Activated T-helper 17 cell treated with anti-CD3 and anti-CD28 coated beads, Interleukin-2, amount 50 U/mL, for 72 hours (primary cell): ENCODE measurements around the gene EPYC. TPM values are rescaled to one million over a fixed set of nuclear protein-coding genes. Genes with fewer than 3 reads are reported as not detected.
A peak's percentile ranks its signal among the peaks of the same experiment; 100 is the strongest.
"Not testable (repeated sequence)": the region's sequence is repeated elsewhere in the genome, so short reads cannot be mapped to it uniquely, and the experiment has no call there.

Experiments
- ATAC-seq: fragments of 150-1000 bp; cut with Tn5 transposase; replicated peaks from 2 replicates; pipeline ENCODE4 v1.10.0; 2021; ENCODE audit warnings: mild to moderate bottlenecking, moderate library complexity
- H3K27ac Mint-ChIP-seq: one replicate; pipeline ENCODE4 v1.8.0; 2022; ENCODE audit warnings: mixed read lengths
- H3K27me3 Mint-ChIP-seq: one replicate; pipeline ENCODE4 v1.8.0; 2022; ENCODE audit warnings: mixed read lengths
- H3K36me3 Mint-ChIP-seq: one replicate; pipeline ENCODE4 v1.8.0; 2022; ENCODE audit warnings: low read depth, mild to moderate bottlenecking, mixed read lengths
- H3K4me1 Mint-ChIP-seq: one replicate; pipeline ENCODE4 v1.8.0; 2022; ENCODE audit warnings: mixed read lengths
- H3K4me3 Mint-ChIP-seq: one replicate; pipeline ENCODE4 v1.8.0; 2022; ENCODE audit warnings: mild to moderate bottlenecking, mixed read lengths
- H3K9me3 Mint-ChIP-seq: one replicate; pipeline ENCODE4 v1.8.0; 2022; ENCODE audit warnings: mixed read lengths
- total RNA-seq, 2 donors: library from RNA; stranded (reverse); gene quantifications; one replicate each; pipeline ENCODE4 v1.2.3, GENCODE V29; 2022

Gene EPYC
- total RNA-seq, 2 donors from 2014 or later: not detected

- H3K4me1 Mint-ChIP-seq: peaks cover 7% of the 10 kb centered on the region
- ATAC-seq: peak; percentile 89
- no peaks in the 10 kb centered on the region for H3K9me3 Mint-ChIP-seq
- H3K27ac Mint-ChIP-seq: peak overlapping the region; percentile 8
- H3K27me3 Mint-ChIP-seq: peaks cover 8% of the 10 kb centered on the region
- no peaks in the 10 kb centered on the region for H3K36me3 Mint-ChIP-seq
- H3K4me3 Mint-ChIP-seq: no peak overlapping the region
Observed at GRCh38 chr12:91007531-91008290, 2.9 kb upstream of the EPYC start.

GRCh38 chr12:91003737-91004136 lies 1.0 kb downstream of the EPYC start:
- no peak overlapping the region for H3K4me3 Mint-ChIP-seq
- H3K27ac Mint-ChIP-seq: no peak overlapping the region
- H3K36me3 Mint-ChIP-seq: no peaks in the 10 kb centered on the region
- H3K4me1 Mint-ChIP-seq: peaks cover 7% of the 10 kb centered on the region
- H3K27me3 Mint-ChIP-seq: peaks cover 4% of the 10 kb centered on the region
- H3K9me3 Mint-ChIP-seq: no peaks in the 10 kb centered on the region
- ATAC-seq: no peak

DNA sequence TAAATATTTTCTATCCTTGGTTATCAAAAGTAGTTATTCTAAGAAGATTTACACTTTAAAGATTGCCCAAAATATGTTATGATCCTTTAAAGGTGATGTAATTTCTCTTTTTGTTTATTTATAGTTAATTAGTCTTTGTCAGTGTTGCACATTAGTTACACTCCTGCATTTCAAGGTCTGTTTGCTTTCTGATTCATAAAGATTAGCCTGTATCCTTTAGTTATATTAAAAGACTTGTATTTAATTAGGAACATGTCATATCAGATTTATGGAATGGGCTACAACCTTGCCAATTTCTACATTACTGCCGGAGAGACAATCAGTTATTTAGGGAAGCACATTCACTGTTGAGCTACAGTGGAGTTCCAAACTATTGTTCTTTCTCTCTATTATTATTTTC lies 3.5 kb downstream of the EPYC start:
- H3K4me1 Mint-ChIP-seq: no peaks in the 10 kb centered on the region
- H3K9me3 Mint-ChIP-seq: no peaks in the 10 kb centered on the region
- H3K27ac Mint-ChIP-seq: no peak overlapping the region
- no peak for ATAC-seq
- no peak overlapping the region for H3K4me3 Mint-ChIP-seq
- peaks cover 4% of the 10 kb centered on the region for H3K27me3 Mint-ChIP-seq
- no peaks in the 10 kb centered on the region for H3K36me3 Mint-ChIP-seq

- Mint-ChIP-seq H3K27me3 (peaks cover 4% of the 10 kb centered on the region), H3K4me1 (no peaks in the 10 kb centered on the region), H3K9me3 (no peaks in the 10 kb centered on the region), H3K27ac (no peak overlapping the region), H3K36me3 (no peaks in the 10 kb centered on the region), H3K4me3 (no peak overlapping the region)
- ATAC-seq: no peak
Observed at GRCh38 chr12:90999966-91000365, 4.8 kb downstream of the EPYC start.

GRCh38 chr12:90999527-90999926 lies 5.2 kb downstream of the EPYC start:
- Mint-ChIP-seq H3K36me3 (no peaks in the 10 kb centered on the region), H3K9me3 (no peaks in the 10 kb centered on the region), H3K4me1 (no peaks in the 10 kb centered on the region), H3K27me3 (peaks cover 4% of the 10 kb centered on the region), H3K4me3 (no peak overlapping the region), H3K27ac (no peak overlapping the region)
- no peak for ATAC-seq

GRCh38 chr12:90995010-90995409 lies 9.8 kb downstream of the EPYC start:
- Mint-ChIP-seq H3K4me1 (no peaks in the 10 kb centered on the region), H3K9me3 (no peaks in the 10 kb centered on the region), H3K27me3 (peaks cover 3% of the 10 kb centered on the region), H3K27ac (no peak overlapping the region), H3K4me3 (no peak overlapping the region), H3K36me3 (no peaks in the 10 kb centered on the region)
- ATAC-seq: no peak

- H3K27me3 Mint-ChIP-seq: peaks cover 3% of the 10 kb centered on the region
- no peaks in the 10 kb centered on the region for H3K4me1 Mint-ChIP-seq
- ATAC-seq: no peak
- no peaks in the 10 kb centered on the region for H3K36me3 Mint-ChIP-seq
- no peak overlapping the region for H3K4me3 Mint-ChIP-seq
- H3K9me3 Mint-ChIP-seq: no peaks in the 10 kb centered on the region
- H3K27ac Mint-ChIP-seq: no peak overlapping the region
Observed at GRCh38 chr12:90991952-90992465, 12.8 kb downstream of the EPYC start.

DNA sequence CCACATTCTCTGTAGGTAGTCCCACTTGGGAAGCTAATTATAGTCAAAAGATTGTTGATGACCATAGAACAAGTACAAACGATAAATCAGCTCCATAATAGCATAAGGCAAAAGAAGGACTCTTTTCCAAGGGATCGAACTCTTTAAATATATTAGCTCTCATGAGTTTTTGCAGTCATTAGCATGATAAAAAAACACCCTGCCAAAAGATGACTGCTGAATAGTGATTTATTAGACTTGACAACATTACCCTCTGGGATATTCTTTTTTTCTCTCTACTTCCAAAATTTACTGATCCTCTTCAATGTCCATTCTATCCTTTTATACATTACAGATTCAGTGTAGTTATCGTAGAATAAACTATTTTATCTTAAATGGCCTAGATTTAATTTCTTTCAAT lies 14.2 kb downstream of the EPYC start:
- Mint-ChIP-seq H3K9me3 (no peaks in the 10 kb centered on the region), H3K4me1 (no peaks in the 10 kb centered on the region), H3K36me3 (no peaks in the 10 kb centered on the region), H3K27ac (no peak overlapping the region), H3K27me3 (peaks cover 3% of the 10 kb centered on the region), H3K4me3 (no peak overlapping the region)
- no peak for ATAC-seq

DNA sequence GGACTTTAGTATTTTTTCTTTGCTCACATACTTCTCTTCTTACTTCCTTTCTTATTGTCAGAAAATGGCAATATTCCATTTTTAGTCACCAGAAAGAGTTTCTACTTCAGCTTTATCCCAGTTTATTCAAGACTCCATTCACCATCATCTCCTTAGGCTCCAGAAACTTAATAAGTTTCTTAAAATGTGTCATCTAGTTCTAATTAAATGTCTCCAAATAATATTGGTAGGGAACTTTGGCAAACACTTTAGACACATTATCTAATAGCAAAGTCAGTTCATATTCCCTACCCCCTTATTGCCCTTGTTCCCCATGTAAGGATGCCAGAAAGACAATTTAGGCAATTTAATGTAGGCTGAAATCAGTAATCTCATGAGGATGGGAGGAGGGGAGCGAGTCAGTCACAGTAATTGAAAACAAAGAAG lies 15.1 kb downstream of the EPYC start:
- no peaks in the 10 kb centered on the region for H3K4me1 Mint-ChIP-seq
- peaks cover 3% of the 10 kb centered on the region for H3K27me3 Mint-ChIP-seq
- H3K4me3 Mint-ChIP-seq: no peak overlapping the region
- ATAC-seq: no peak
- H3K27ac Mint-ChIP-seq: no peak overlapping the region
- no peaks in the 10 kb centered on the region for H3K36me3 Mint-ChIP-seq
- H3K9me3 Mint-ChIP-seq: no peaks in the 10 kb centered on the region

- H3K9me3 Mint-ChIP-seq: no peaks in the 10 kb centered on the region
- no peak for ATAC-seq
- no peaks in the 10 kb centered on the region for H3K4me1 Mint-ChIP-seq
- H3K27ac Mint-ChIP-seq: no peak overlapping the region
- no peaks in the 10 kb centered on the region for H3K36me3 Mint-ChIP-seq
- H3K27me3 Mint-ChIP-seq: peaks cover 8% of the 10 kb centered on the region
- no peak overlapping the region for H3K4me3 Mint-ChIP-seq
Observed at GRCh38 chr12:90987520-90987919, 17.3 kb downstream of the EPYC start.

- Mint-ChIP-seq H3K27ac (no peak overlapping the region), H3K36me3 (no peaks in the 10 kb centered on the region), H3K9me3 (no peaks in the 10 kb centered on the region), H3K4me3 (no peak overlapping the region), H3K27me3 (peaks cover 10% of the 10 kb centered on the region), H3K4me1 (no peaks in the 10 kb centered on the region)
- no peak for ATAC-seq
Observed at GRCh38 chr12:90987101-90987500, 17.7 kb downstream of the EPYC start.

DNA sequence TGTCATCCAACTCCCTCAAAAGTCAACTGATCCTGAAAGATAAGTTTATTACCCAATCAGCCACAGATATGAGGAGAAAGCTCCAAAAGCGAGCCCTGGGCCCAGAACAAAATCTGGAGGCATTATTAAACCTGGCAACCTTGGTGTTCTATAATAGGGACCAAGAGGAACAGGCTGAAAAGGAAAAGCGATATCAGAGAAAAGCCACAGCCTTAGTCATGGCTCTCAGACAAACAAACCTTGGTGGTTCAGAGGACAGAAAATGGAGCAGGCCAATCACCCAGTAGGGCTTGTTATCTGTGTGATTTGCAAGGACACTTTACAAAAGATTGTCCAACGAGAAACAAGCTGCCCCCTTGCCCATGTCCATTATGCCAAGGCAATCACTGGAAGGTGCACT lies 19.4 kb downstream of the EPYC start:
- not testable (repeated sequence) for H3K27me3 Mint-ChIP-seq, H3K4me1 Mint-ChIP-seq, H3K9me3 Mint-ChIP-seq, H3K36me3 Mint-ChIP-seq, H3K4me3 Mint-ChIP-seq, ATAC-seq, H3K27ac Mint-ChIP-seq

DNA sequence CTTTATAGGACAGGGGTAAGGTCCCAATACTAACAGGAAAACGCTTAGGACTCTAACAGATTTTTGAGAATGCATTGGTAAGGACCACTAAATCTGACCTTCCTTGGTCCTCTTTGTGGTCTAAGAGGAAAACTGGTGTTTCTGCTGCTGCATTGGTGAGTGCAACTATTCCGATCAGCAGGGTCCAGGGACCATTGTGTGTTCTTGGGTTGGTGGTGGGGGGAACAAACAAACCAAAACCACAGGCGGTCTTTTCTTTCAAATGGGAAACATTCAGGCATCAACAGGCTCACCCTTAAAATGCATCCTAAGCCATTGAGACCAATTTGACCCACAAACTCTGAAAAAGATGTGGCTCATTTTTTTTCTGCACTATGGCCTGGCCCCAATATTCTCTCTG lies 20.7 kb downstream of the EPYC start:
- no peak overlapping the region for H3K4me3 Mint-ChIP-seq
- no peak overlapping the region for H3K27ac Mint-ChIP-seq
- no peaks in the 10 kb centered on the region for H3K36me3 Mint-ChIP-seq
- H3K9me3 Mint-ChIP-seq: no peaks in the 10 kb centered on the region
- peaks cover 7% of the 10 kb centered on the region for H3K27me3 Mint-ChIP-seq
- H3K4me1 Mint-ChIP-seq: no peaks in the 10 kb centered on the region
- ATAC-seq: no peak

GRCh38 chr12:90982170-90982569 lies 22.6 kb downstream of the EPYC start:
- H3K9me3 Mint-ChIP-seq: no peaks in the 10 kb centered on the region
- ATAC-seq: no peak
- no peak overlapping the region for H3K27ac Mint-ChIP-seq
- no peaks in the 10 kb centered on the region for H3K4me1 Mint-ChIP-seq
- no peak overlapping the region for H3K4me3 Mint-ChIP-seq
- H3K36me3 Mint-ChIP-seq: no peaks in the 10 kb centered on the region
- peaks cover 7% of the 10 kb centered on the region for H3K27me3 Mint-ChIP-seq

- no peaks in the 10 kb centered on the region for H3K36me3 Mint-ChIP-seq
- H3K4me3 Mint-ChIP-seq: no peak overlapping the region
- no peak for ATAC-seq
- peaks cover 7% of the 10 kb centered on the region for H3K27me3 Mint-ChIP-seq
- H3K27ac Mint-ChIP-seq: no peak overlapping the region
- H3K4me1 Mint-ChIP-seq: no peaks in the 10 kb centered on the region
- H3K9me3 Mint-ChIP-seq: no peaks in the 10 kb centered on the region
Observed at GRCh38 chr12:90979951-90980350, 24.8 kb downstream of the EPYC start.
